GM10248 (cell line): ENCODE measurements around the gene SSBP2.

Experiments
- CTCF ChIA-PET: fragments of 300-600 bp; sonication (Branson Sonifier 250); formaldehyde crosslinking; extraction: SDS; loops from one replicate; lab custom pipeline; 2021; ENCODE audit warnings: antibody characterized with exemption; lab: Yijun Ruan, JAX
- POLR2A ChIA-PET: fragments of 350-650 bp; sonication (Branson Sonifier 250); formaldehyde crosslinking; extraction: SDS; loops from one replicate; lab custom pipeline; 2020; ENCODE audit warnings: antibody characterized with exemption; lab: Yijun Ruan, JAX
- DNase-seq: peaks from one replicate; pipeline ENCODE4 v3.0.0; 2012; ENCODE audit errors: extremely low spot score
- CTCF ChIP-seq: IDR thresholded peaks from 2 replicates; pipeline ENCODE4 v1.5.1; 2012; ENCODE audit warnings: mild to moderate bottlenecking, low read depth; ENCODE audit errors: extremely low read depth, missing control alignments, control extremely low read depth

The SSBP2 gene

GRCh38 chr5:81633891-81634290 is 117.0 kb downstream of the SSBP2 start:
- no peak for DNase-seq
- ChIA-PET CTCF (interaction anchor here (2.4 kb wide), 1 partner anchor 12 kb away, joined by 7 read pairs; no protein-coding TSS in a partner anchor), POLR2A (no interaction called here)
- TF ChIP-seq CTCF = no peak

- no peak for TF ChIP-seq CTCF
- ChIA-PET POLR2A (no interaction called here), CTCF (interaction anchor here (2.4 kb wide), 1 partner anchor 13 kb away, joined by 7 read pairs; no protein-coding TSS in a partner anchor)
- no peak for DNase-seq
Measured at GRCh38 chr5:81633471-81633870, 117.4 kb downstream of the SSBP2 start.

- DNase-seq = no peak
- ChIA-PET POLR2A (no interaction called here), CTCF (interaction anchor here (2.4 kb wide), 1 partner anchor 14 kb away, joined by 7 read pairs; no protein-coding TSS in a partner anchor)
- TF ChIP-seq CTCF = no peak
Measured at GRCh38 chr5:81632679-81633078, 118.2 kb downstream of the SSBP2 start.

GRCh38 chr5:81631621-81632020 is 119.3 kb downstream of the SSBP2 start:
- DNase-seq = no peak
- ChIA-PET CTCF (no interaction called here), POLR2A (no interaction called here)
- no peak for TF ChIP-seq CTCF

GRCh38 chr5:81631124-81631523 is 119.8 kb downstream of the SSBP2 start:
- TF ChIP-seq CTCF = no peak
- POLR2A ChIA-PET = no interaction called here
- CTCF ChIA-PET = interaction anchor here (1.6 kb wide), 1 partner anchor 43 kb away, joined by 3 read pairs; no protein-coding TSS in a partner anchor
- no peak for DNase-seq

GRCh38 chr5:81630684-81631083 is 120.2 kb downstream of the SSBP2 start:
- ChIA-PET CTCF (interaction anchor here (0.6 to 1.6 kb wide), 2 partner anchors 43 to 493 kb away, joined by 3 read pairs; no protein-coding TSS in a partner anchor), POLR2A (interaction anchor here (0.6 kb wide), 1 partner anchor 489 kb away, joined by 3 read pairs; no protein-coding TSS in a partner anchor)
- no peak for DNase-seq
- no peak for TF ChIP-seq CTCF
